Mesenchymal stem cell (in vitro differentiated cells and primary cell): ENCODE measurements around the gene GNS.
"Not testable (repeated sequence)": the region's sequence is repeated elsewhere in the genome, so short reads cannot be mapped to it uniquely, and the experiment has no call there.

Source experiments
- DNase-seq: peaks from one replicate; pipeline ENCODE4 v3.0.0-alpha.2; 2013
- H2AFZ ChIP-seq: one replicate; pipeline ENCODE4 v1.6.1; 2013; ENCODE audit warnings: low read depth, mild to moderate bottlenecking, control low read depth, inconsistent platforms, low read length, moderate library complexity
- H2AK5ac ChIP-seq: 2 replicates; pipeline ENCODE4 v1.6.1; 2013; ENCODE audit warnings: low read length, moderate library complexity, mild to moderate bottlenecking, inconsistent platforms; ENCODE audit not compliant: severe bottlenecking
- H2BK120ac ChIP-seq: one replicate; pipeline ENCODE4 v1.6.1; 2013; ENCODE audit warnings: low read depth, mild to moderate bottlenecking, inconsistent platforms, low read length, moderate library complexity
- H2BK12ac ChIP-seq, 2 experiments: one replicate each; pipeline ENCODE4 v1.6.1; 2013; ENCODE audit warnings: inconsistent platforms in 2 of 2, low read length in 2 of 2, mild to moderate bottlenecking in 2 of 2, moderate library complexity in 2 of 2, control low read depth in 1 of 2
- H2BK15ac ChIP-seq: one replicate; pipeline ENCODE4 v1.6.1; 2013; ENCODE audit warnings: mild to moderate bottlenecking, low read depth, inconsistent platforms; ENCODE audit not compliant: poor library complexity, severe bottlenecking
- H2BK5ac ChIP-seq: 2 replicates; pipeline ENCODE4 v1.6.1; 2013; ENCODE audit warnings: low read depth, mild to moderate bottlenecking, low read length, control low read depth, inconsistent platforms; ENCODE audit not compliant: poor library complexity, severe bottlenecking
- H3K14ac ChIP-seq, 2 experiments: one replicate each; pipeline ENCODE4 v1.6.1; 2013; ENCODE audit warnings: inconsistent platforms in 2 of 2, low read length in 2 of 2, control low read depth in 1 of 2, mild to moderate bottlenecking in 1 of 2, moderate library complexity in 1 of 2
- H3K18ac ChIP-seq, 2 experiments: one replicate each; pipeline ENCODE4 v1.6.1; 2013; ENCODE audit warnings: inconsistent platforms in 2 of 2, low read length in 2 of 2, control low read depth in 1 of 2, low read depth in 1 of 2, mild to moderate bottlenecking in 1 of 2
- H3K23ac ChIP-seq, 2 experiments: one replicate each; pipeline ENCODE4 v1.6.1; 2013; ENCODE audit warnings: inconsistent platforms in 2 of 2, low read length in 2 of 2, mild to moderate bottlenecking in 2 of 2, moderate library complexity in 2 of 2, control low read depth in 1 of 2
- H3K27ac ChIP-seq: 2 replicates; pipeline ENCODE4 v1.5.1; 2013; ENCODE audit warnings: mild to moderate bottlenecking, moderate library complexity, low read length, control low read depth, inconsistent platforms; ENCODE audit not compliant: poor library complexity, severe bottlenecking
- H3K27me3 ChIP-seq, 2 experiments: 2 replicates each; pipeline versions ENCODE4 v1.6.1 to v1.7.0; 2013; ENCODE audit warnings: low read length in 2 of 2, mild to moderate bottlenecking in 2 of 2, moderate library complexity in 2 of 2, control low read depth in 1 of 2, inconsistent platforms in 1 of 2; ENCODE audit not compliant: control insufficient read depth in 1 of 2, insufficient read depth in 1 of 2
- H3K36me3 ChIP-seq, 2 experiments: 2 replicates each; pipeline versions ENCODE4 v1.6.1 to v1.7.0; 2013; ENCODE audit warnings: low read length in 2 of 2, control low read depth in 1 of 2, inconsistent platforms in 1 of 2, low read depth in 1 of 2, mild to moderate bottlenecking in 1 of 2; ENCODE audit not compliant: insufficient read depth in 2 of 2, control insufficient read depth in 1 of 2
- H3K4ac ChIP-seq, 2 experiments: one replicate each; pipeline ENCODE4 v1.6.1; 2013; ENCODE audit warnings: inconsistent platforms in 2 of 2, low read length in 2 of 2, mild to moderate bottlenecking in 2 of 2, moderate library complexity in 2 of 2, control low read depth in 1 of 2, low read depth in 1 of 2
- H3K4me1 ChIP-seq: 2 replicates; pipeline ENCODE4 v1.6.1; 2013; ENCODE audit warnings: low read depth, low read length, control low read depth; ENCODE audit not compliant: control insufficient read depth, insufficient read depth
- H3K4me2 ChIP-seq: 2 replicates; pipeline ENCODE4 v1.6.1; 2013; ENCODE audit warnings: low read length, mild to moderate bottlenecking, inconsistent platforms; ENCODE audit not compliant: poor library complexity, severe bottlenecking
- H3K4me3 ChIP-seq, 2 experiments: 2 replicates each; pipeline versions ENCODE4 v1.5.1 to v1.7.0; 2013; ENCODE audit warnings: low read length in 2 of 2, mild to moderate bottlenecking in 2 of 2, control low read depth in 1 of 2, low read depth in 1 of 2; ENCODE audit not compliant: insufficient read depth in 1 of 2
- H3K79me1 ChIP-seq: replicated peaks from 2 replicates; pipeline ENCODE4 v1.6.1; 2013; ENCODE audit warnings: mild to moderate bottlenecking, control low read depth, low read length, inconsistent platforms; ENCODE audit not compliant: poor library complexity, severe bottlenecking
- H3K9ac ChIP-seq: 2 replicates; pipeline ENCODE4 v1.7.0; 2013; ENCODE audit warnings: mild to moderate bottlenecking, low read length, moderate library complexity
- H3K9me3 ChIP-seq: 2 replicates; pipeline ENCODE4 v1.7.0; 2013; ENCODE audit warnings: mild to moderate bottlenecking, low read length; ENCODE audit not compliant: control insufficient read depth
- H4K8ac ChIP-seq: one replicate; pipeline ENCODE4 v1.6.1; 2013; ENCODE audit warnings: inconsistent platforms, mild to moderate bottlenecking, low read length, moderate library complexity
- H4K91ac ChIP-seq: one replicate; pipeline ENCODE4 v1.6.1; 2013; ENCODE audit warnings: mild to moderate bottlenecking, low read length, inconsistent platforms
- WGBS: methylation state at CpG from one replicate; pipeline ENCODE4 v1.1.7; 2013; ENCODE audit warnings: mixed read lengths; 5-methylcytosine and 5-hydroxymethylcytosine counted together

The GNS gene

DNA sequence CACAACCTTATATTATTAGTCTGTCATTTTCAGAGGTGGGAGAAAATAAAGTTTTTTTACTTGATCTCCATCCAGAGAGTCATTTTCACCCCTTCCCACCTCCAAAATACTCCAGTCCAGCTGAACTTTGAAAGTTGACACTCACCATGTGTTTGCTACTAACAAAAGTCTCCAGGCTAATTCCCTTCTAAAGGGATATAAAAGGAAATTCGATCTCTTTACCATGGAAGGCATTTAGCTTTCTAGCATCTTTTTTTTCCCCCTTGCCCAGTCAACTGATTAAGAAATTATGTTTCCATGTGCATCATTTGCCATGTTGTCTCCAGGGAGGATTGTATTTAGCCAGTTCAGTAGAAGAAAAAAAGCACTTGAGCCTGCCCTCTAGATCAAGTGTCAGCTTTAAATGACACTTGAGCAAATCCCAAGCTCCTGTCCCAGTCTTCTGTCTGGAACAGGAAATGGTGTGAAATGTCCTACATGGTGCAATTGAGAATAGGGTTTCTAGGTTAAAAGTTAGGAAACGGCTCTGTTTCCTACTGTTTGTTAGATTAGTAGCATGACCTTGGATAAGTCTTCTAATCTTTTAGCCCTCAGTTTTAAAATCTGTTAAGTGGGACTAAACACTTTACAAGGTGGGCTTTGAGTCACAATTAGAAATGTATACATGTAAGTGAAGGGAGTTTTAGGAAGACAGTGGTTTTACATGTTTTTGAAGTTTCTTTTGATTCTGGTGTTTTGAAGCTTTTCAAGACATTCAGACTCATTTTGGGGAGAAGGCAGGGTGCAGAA lies 67.2 kb downstream of the GNS start:
- no peak overlapping the region for H2BK15ac ChIP-seq

DNA sequence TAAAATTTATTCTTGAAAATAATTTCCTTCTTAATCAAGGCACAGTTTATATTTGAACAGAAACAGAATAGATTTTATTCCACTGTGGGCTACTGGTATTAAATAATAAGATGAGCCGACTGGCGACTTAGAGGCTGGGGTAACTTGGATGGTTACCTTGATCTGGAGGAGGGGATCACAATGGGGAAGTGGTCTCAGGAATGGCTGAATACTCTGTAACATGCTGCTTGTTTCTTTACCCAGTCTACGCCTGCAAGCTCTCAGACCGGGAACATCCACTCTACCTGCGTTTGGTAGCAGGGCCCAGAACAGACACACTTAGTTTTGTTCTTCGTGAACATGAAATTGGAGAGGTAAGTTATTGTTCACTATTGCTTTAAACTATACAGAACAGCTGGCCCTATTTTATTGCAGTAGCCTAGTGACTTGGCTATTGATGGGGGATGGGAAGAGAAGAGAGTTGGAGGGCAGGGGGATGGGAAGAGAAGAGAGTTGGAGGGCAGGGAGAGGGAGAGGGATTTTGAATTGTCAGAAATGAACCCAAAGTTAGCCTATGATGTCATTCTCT lies 67.9 kb downstream of the GNS start:
- peaks cover 14% of the 10 kb centered on the region for H3K79me1 ChIP-seq
- peak overlapping the region in 1 of 2 experiments; percentile 58 for H3K14ac ChIP-seq
- 64% methylated on average over 6 of the region's 6 CpGs for WGBS
- H3K36me3 ChIP-seq: peaks cover 8 to 18% of the 10 kb centered on the region in 2 experiments
- no peak overlapping the region for H3K4me2 ChIP-seq
- H3K18ac ChIP-seq: peak overlapping the region in 1 of 2 experiments; percentile 2
- no peak overlapping the region for H2BK5ac ChIP-seq
- no peak overlapping the region for H3K4ac ChIP-seq
- H2AFZ ChIP-seq: no peak overlapping the region
- no peak overlapping the region for H2BK12ac ChIP-seq
- peak overlapping the region; percentile 22 for H2AK5ac ChIP-seq
- no peak for DNase-seq
- H4K8ac ChIP-seq: peak overlapping the region; percentile 3
- no peak overlapping the region for H3K4me3 ChIP-seq
- H3K9me3 ChIP-seq: no peaks in the 10 kb centered on the region
- no peak overlapping the region for H4K91ac ChIP-seq
- H2BK120ac ChIP-seq: no peak overlapping the region
- H3K9ac ChIP-seq: no peak overlapping the region
- no peak overlapping the region for H3K27ac ChIP-seq
- peaks cover 3% of the 10 kb centered on the region for H3K4me1 ChIP-seq
- no peak overlapping the region for H3K23ac ChIP-seq
- no peak overlapping the region for H2BK15ac ChIP-seq
- no peaks in the 10 kb centered on the region for H3K27me3 ChIP-seq

More for the DNA sequence above, 67.2 kb downstream of the GNS start:
- H3K9ac ChIP-seq: no peak overlapping the region
- no peaks in the 10 kb centered on the region for H3K9me3 ChIP-seq
- no peak overlapping the region for H3K27ac ChIP-seq
- H3K4ac ChIP-seq: no peak overlapping the region
- H4K8ac ChIP-seq: no peak overlapping the region
- H2BK12ac ChIP-seq: no peak overlapping the region
- no peak overlapping the region for H3K23ac ChIP-seq
- H3K14ac ChIP-seq: no peak overlapping the region
- H2AFZ ChIP-seq: no peak overlapping the region
- H3K4me1 ChIP-seq: peaks cover 3% of the 10 kb centered on the region
- H3K18ac ChIP-seq: no peak overlapping the region
- H4K91ac ChIP-seq: no peak overlapping the region
- H3K36me3 ChIP-seq: peaks cover 8 to 18% of the 10 kb centered on the region in 2 experiments
- H2AK5ac ChIP-seq: no peak overlapping the region
- 21% methylated on average over 1 of the region's 2 CpGs for WGBS
- peak; percentile 57 for DNase-seq
- H3K4me2 ChIP-seq: no peak overlapping the region
- H3K79me1 ChIP-seq: peaks cover 14% of the 10 kb centered on the region
- H2BK120ac ChIP-seq: no peak overlapping the region
- H2BK5ac ChIP-seq: no peak overlapping the region
- H3K27me3 ChIP-seq: no peaks in the 10 kb centered on the region
- H3K4me3 ChIP-seq: no peak overlapping the region

DNA sequence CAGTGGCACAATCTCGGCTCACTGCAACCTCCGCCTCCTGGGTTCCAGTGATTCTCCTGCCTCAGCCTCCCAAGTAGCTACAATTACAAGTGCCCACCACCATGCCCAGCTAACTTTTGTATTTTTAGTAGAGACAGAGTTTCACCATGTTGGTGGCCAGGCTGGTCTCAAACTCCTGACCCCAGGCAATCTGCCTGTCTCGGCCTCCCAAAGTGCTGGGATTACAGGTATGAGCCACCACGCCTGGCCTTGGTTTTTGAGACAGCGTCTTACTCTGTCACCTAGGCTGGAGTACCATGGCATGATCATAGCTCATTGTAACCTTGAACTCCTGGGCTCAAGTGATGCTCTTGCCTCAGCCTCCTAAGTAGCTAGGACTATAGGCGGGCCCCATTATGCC lies 69.0 kb downstream of the GNS start:
- H2AFZ ChIP-seq, H3K4ac ChIP-seq, H2BK5ac ChIP-seq, H3K4me2 ChIP-seq, H3K4me3 ChIP-seq, H3K9ac ChIP-seq, H3K27me3 ChIP-seq, H2BK15ac ChIP-seq, H2BK12ac ChIP-seq, H3K18ac ChIP-seq, H4K91ac ChIP-seq, H3K9me3 ChIP-seq, H3K4me1 ChIP-seq, H2BK120ac ChIP-seq, H3K23ac ChIP-seq, H4K8ac ChIP-seq, H3K27ac ChIP-seq, H3K14ac ChIP-seq, DNase-seq, H2AK5ac ChIP-seq: not testable (repeated sequence)
- 97% methylated on average over 4 of the region's 6 CpGs for WGBS
- peaks cover 15% of the 10 kb centered on the region for H3K79me1 ChIP-seq
- H3K36me3 ChIP-seq: peaks cover 12 to 18% of the 10 kb centered on the region in 2 experiments

DNA sequence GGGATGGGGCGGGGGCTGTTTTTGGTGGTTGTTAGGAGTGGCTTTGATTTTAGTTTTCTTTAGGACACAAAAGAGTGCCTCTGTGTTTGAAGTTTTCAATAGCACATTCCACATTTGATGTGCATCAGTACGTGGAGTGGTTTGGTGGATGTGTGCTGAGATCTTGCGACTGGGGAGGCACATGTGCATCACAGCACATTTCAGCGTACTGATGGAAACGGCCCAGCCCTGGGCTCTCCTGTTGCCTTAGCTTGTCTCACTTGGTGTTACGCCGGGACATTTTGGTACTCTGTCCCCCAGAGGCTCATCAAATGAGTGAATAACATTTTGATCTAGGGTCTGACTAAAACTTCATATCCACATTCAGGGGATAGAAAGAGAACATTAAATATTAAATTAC lies 70.5 kb downstream of the GNS start:
- Histone ChIP-seq H3K36me3 (peaks cover 8 to 13% of the 10 kb centered on the region in 2 experiments), H3K27ac (no peak overlapping the region), H2BK120ac (no peak overlapping the region), H3K14ac (no peak overlapping the region), H3K9me3 (no peaks in the 10 kb centered on the region), H2AFZ (no peak overlapping the region), H3K79me1 (peaks cover 21% of the 10 kb centered on the region), H4K8ac (no peak overlapping the region), H2BK12ac (no peak overlapping the region), H3K4ac (no peak overlapping the region), H3K4me2 (no peak overlapping the region), H3K4me3 (no peak overlapping the region), H3K9ac (no peak overlapping the region), H2BK5ac (no peak overlapping the region), H2AK5ac (no peak overlapping the region), H3K4me1 (peaks cover 3% of the 10 kb centered on the region), H3K18ac (no peak overlapping the region), H4K91ac (no peak overlapping the region), H3K27me3 (no peaks in the 10 kb centered on the region), H2BK15ac (no peak overlapping the region), H3K23ac (no peak overlapping the region)
- 95% methylated on average over 7 of the region's 7 CpGs for WGBS
- DNase-seq: no peak
